Measurements from ENCODE around the gene CMC4. TPM values are rescaled to one million over a fixed set of nuclear protein-coding genes. Genes with fewer than 3 reads are reported as not detected.

The CMC4 gene
- total RNA-seq, 4 donors from 2014 or later = 13.0 to 32.1 (median 26.3) TPM

DNA sequence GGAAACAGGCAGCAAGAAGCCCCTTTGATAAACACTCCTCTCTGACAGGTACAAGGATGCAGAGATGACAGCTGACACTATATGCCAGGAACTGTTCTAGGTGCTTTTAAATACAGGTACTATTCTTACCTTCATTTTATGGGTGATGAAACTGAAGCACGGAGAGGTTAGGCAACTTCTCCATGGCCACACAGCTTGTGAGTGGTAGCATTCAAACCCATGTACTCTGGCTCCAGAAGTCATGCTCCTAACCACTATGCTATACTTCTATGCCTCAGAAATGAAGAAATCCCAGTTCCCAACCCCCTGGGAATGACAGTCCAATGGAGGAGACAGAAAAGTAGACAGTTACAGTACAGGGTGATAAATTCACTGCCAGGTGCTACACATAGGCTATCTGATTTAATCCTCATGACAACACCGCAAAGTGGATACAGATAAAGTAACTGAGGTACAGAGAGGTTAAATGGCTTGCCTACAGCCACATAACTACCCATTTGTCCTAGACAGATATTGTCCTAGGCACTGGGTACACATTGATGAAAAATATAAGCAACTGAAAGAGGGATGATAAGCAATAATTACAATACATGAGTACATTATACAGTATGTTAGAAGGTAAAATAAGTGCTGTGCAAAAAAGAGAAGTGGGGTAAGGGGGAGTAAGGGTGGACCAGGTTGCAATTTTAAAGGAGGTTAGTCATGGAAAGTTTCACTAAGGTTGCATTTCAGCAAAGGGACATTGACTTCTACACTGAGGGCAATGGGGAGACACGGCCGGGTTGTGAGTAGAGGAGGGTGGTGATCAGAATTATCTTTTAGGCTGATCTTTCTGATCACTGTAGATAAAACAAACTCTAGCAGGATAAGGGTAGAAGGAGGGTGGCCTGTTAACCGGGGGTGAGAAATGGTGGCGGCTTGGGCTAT, 46.8 kb downstream of the CMC4 start:
- H3K36me3 ChIP-seq = no peaks in the 10 kb centered on the region
- TF ChIP-seq POLR2A (IDR thresholded peaks at IDR 0.05) = no peak
- TF ChIP-seq, protein P1, sequence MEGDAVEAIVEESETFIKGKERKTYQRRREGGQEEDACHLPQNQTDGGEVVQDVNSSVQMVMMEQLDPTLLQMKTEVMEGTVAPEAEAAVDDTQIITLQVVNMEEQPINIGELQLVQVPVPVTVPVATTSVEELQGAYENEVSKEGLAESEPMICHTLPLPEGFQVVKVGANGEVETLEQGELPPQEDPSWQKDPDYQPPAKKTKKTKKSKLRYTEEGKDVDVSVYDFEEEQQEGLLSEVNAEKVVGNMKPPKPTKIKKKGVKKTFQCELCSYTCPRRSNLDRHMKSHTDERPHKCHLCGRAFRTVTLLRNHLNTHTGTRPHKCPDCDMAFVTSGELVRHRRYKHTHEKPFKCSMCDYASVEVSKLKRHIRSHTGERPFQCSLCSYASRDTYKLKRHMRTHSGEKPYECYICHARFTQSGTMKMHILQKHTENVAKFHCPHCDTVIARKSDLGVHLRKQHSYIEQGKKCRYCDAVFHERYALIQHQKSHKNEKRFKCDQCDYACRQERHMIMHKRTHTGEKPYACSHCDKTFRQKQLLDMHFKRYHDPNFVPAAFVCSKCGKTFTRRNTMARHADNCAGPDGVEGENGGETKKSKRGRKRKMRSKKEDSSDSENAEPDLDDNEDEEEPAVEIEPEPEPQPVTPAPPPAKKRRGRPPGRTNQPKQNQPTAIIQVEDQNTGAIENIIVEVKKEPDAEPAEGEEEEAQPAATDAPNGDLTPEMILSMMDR (IDR thresholded peaks at IDR 0.05 in 4 of 5, conservative IDR thresholded peaks at IDR 0.05 in 1 of 5) = no peak
- no peaks in the 10 kb centered on the region for H3K27me3 ChIP-seq
- H3K4me3 ChIP-seq = no peak overlapping the region
- no peaks in the 10 kb centered on the region for H3K9me3 ChIP-seq
- intact Hi-C loops (cut with DNase I; ENCODE audit: low total_unique reads) = no loop called here
- ATAC-seq (no peak), DNase-seq (no peak)
- peak overlapping the region in 1 of 4 donors; percentile 50 for H3K27ac ChIP-seq
- in situ Hi-C loops (cut with MboI; ENCODE audit: low sequenced_read_pairs in 4 of 4) = no loop called here
- peaks cover 0 to 11% of the 10 kb centered on the region in 2 donors for H3K4me1 ChIP-seq

GRCh38 chrX:155022585-155022984, 48.4 kb downstream of the CMC4 start, which contains the start of gene F8:
F8 (minus strand) TSS chrX:155022723; CDS start chrX:155022552, 171 bp downstream.
- Histone ChIP-seq H3K36me3 (no peaks in the 10 kb centered on the region), H3K9me3 (no peaks in the 10 kb centered on the region), H3K27me3 (no peaks in the 10 kb centered on the region), H3K4me1 (no peaks in the 10 kb centered on the region), H3K27ac (peak within 1 kb of the TSS in 3 of 4 donors; percentile 50 to 61 (median 54)), H3K4me3 (peak within 1 kb of the TSS in 3 of 4 donors; percentile 27 to 44 (median 30))
- DNase-seq (no peak), ATAC-seq (no peak)
- TF ChIP-seq, protein P1 (IDR thresholded peaks at IDR 0.05 in 4 of 5, conservative IDR thresholded peaks at IDR 0.05 in 1 of 5) = no peak
- TF ChIP-seq POLR2A (IDR thresholded peaks at IDR 0.05) = peak; percentile 6 to 14
- in situ Hi-C loops (cut with MboI; ENCODE audit: low sequenced_read_pairs in 4 of 4) (no loop called here), intact Hi-C loops (cut with DNase I; ENCODE audit: low total_unique reads) (no loop called here)

DNA sequence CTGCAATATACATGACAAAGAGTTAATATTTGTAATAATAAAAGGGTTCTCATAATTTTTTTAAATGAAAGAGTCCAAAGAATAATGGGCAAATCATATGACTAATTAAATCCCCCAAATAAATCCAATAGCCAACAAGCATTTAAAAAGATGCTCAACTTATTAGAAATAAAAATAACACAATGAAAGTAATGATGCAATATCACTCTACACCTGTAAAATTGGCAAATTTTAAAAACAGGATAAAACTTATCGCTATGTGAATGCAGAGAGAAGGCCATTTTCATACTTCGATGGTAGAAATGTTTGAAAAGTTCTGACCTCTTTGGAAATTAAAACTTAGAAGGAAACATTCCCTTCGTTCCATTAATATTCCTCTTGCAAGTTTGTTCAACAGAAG, 50.3 kb downstream of the CMC4 start:
- no peaks in the 10 kb centered on the region for H3K36me3 ChIP-seq
- TF ChIP-seq, protein P1 (IDR thresholded peaks at IDR 0.05 in 4 of 5, conservative IDR thresholded peaks at IDR 0.05 in 1 of 5) = no peak
- TF ChIP-seq POLR2A (IDR thresholded peaks at IDR 0.05) = no peak
- DNase-seq (no peak), ATAC-seq (no peak)
- peak overlapping the region in 3 of 4 donors; percentile 15 to 44 (median 30) for H3K4me3 ChIP-seq
- peak overlapping the region; percentile 5 to 61 (median 46) for H3K27ac ChIP-seq
- no peaks in the 10 kb centered on the region for H3K9me3 ChIP-seq
- intact Hi-C loops (cut with DNase I; ENCODE audit: low total_unique reads) = no loop called here
- H3K4me1 ChIP-seq = no peaks in the 10 kb centered on the region
- in situ Hi-C loops (cut with MboI; ENCODE audit: low sequenced_read_pairs in 4 of 4) = no loop called here
- H3K27me3 ChIP-seq = no peaks in the 10 kb centered on the region

Other genes starting within 250 kb of the CMC4 start
- gene SMIM9, start 236.5 kb downstream of the CMC4 start, total RNA-seq = not detected
- gene F8A1, start 184.8 kb downstream of the CMC4 start, total RNA-seq = 10 to 100 TPM in 2 of 4 donors, 1 to 10 TPM in 2; 5.0 to 20.5 (median 9.9) TPM
- 10 to 100 TPM; 23.3 to 33.7 (median 28.2) TPM for gene F8, start 48.4 kb downstream of the CMC4 start, total RNA-seq
- 100 to 1,000 TPM; 141 to 267 (median 183) TPM for gene FUNDC2, start 44.3 kb downstream of the CMC4 start, total RNA-seq
- gene MTCP1, start within 50 bp of the CMC4 start, total RNA-seq = 1 to 10 TPM in 1 of 4 donors, under 1 TPM in 2, not detected in 1; 0.31 to 2.2 (median 0.93) TPM
- 10 to 100 TPM in 2 of 4 donors, 1 to 10 TPM in 2; 8.8 to 15.9 (median 10.6) TPM for gene BRCC3, start 372 bp upstream of the CMC4 start, total RNA-seq
- gene VBP1, start 145.3 kb upstream of the CMC4 start, total RNA-seq = 10 to 100 TPM; 53.6 to 79.9 (median 72.1) TPM
- gene RAB39B, start 193.4 kb upstream of the CMC4 start, total RNA-seq = under 1 TPM in 1 of 4 donors, not detected in 3; 0.13 TPM

Data from gastrocnemius medialis (tissue), 4 donors.